IMR-90 (cell line): Measurements from ENCODE around the gene PLOD3.

Experiments used
- BHLHE40 ChIP-seq: fragments of 150-350 bp; IDR thresholded peaks from 2 replicates; pipeline ENCODE4 v1.6.1; 2016; ENCODE audit warnings: mild to moderate bottlenecking, low read depth, low read length
- CEBPB ChIP-seq: IDR thresholded peaks from 2 replicates; pipeline ENCODE4 v1.6.1; 2012; ENCODE audit warnings: low read depth, low read length, improper control_type of control experiment
- CHD1 ChIP-seq: IDR thresholded peaks from 2 replicates; pipeline ENCODE4 v1.6.1; 2012; ENCODE audit warnings: low read depth, low read length, improper control_type of control experiment
- FOS ChIP-seq: fragments of 150-350 bp; IDR thresholded peaks from 2 replicates; pipeline ENCODE4 v1.6.1; 2016; ENCODE audit warnings: low read depth, low read length
- MAFK ChIP-seq: IDR thresholded peaks from 2 replicates; pipeline ENCODE4 v1.6.1; 2012; ENCODE audit warnings: low read depth, low read length, improper control_type of control experiment
- MAZ ChIP-seq: IDR thresholded peaks from 2 replicates; pipeline ENCODE4 v1.6.1; 2012; ENCODE audit warnings: low read depth, mild to moderate bottlenecking, low read length, improper control_type of control experiment, moderate library complexity, borderline replicate concordance
- MXI1 ChIP-seq: IDR thresholded peaks from 2 replicates; pipeline ENCODE4 v1.6.1; 2012; ENCODE audit warnings: low read depth, mild to moderate bottlenecking, low read length, moderate library complexity, borderline replicate concordance
- POLR2A ChIP-seq: IDR thresholded peaks from 2 replicates; pipeline ENCODE4 v1.6.1; 2012; ENCODE audit warnings: mild to moderate bottlenecking, low read depth, low read length
- RAD21 ChIP-seq: IDR thresholded peaks from 2 replicates; pipeline ENCODE4 v1.6.1; 2012; ENCODE audit warnings: low read length, improper control_type of control experiment
- RFX5 ChIP-seq: IDR thresholded peaks from 2 replicates; pipeline ENCODE4 v1.8.0; 2012; ENCODE audit warnings: low read depth, mild to moderate bottlenecking, low read length, moderate library complexity
- TF ChIP-seq, protein P1 (sequence below): conservative IDR thresholded peaks from 2 replicates; pipeline ENCODE4 v1.5.1; 2012; ENCODE audit warnings: mild to moderate bottlenecking, low read depth, low read length, improper control_type of control experiment
- TF ChIP-seq, protein P2 (sequence below): fragments of 150-350 bp; IDR thresholded peaks from 2 replicates; pipeline ENCODE4 v1.6.1; 2017; ENCODE audit warnings: mild to moderate bottlenecking, antibody characterized with exemption, low read length, low read depth
- TF ChIP-seq, protein P3 (sequence below): fragments of 150-350 bp; IDR thresholded peaks from 2 replicates; pipeline ENCODE4 v1.6.1; 2016; ENCODE audit warnings: low read depth, mild to moderate bottlenecking, low read length, moderate library complexity, borderline replicate concordance

DNA sequence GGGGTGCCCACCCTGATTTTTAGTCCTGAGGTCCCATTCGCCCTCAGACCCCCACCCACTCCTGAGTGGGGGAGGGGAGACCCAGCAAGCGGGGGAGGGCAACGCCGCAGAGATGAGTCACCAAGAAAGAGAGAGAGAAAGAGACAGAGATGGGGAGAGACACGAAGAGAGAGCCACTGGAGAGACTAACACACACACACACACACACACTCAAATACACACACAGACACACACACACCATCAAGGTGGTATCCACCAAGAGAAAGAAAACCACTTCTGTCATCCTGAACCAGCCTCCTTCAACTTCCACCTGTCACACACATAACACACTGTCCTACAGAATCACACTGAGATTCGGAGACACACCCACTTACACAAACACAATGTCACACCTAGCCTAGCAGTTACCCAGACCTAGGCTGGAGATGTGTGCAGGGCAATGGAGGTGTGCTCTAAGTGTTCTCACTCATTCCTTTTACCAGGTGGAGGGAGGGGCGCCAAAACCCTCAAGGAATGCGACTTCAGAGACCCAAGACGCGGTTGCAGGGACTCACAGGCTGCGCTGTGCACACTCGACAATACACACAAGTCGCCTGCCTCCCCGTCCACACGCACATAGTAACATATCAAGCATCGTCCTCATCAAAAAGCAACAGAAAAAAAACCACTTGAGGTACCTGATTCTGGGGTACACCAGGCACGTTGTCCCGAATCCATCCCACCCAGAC is 48.1 kb downstream of the PLOD3 start:
- no peak for TF ChIP-seq CEBPB
- TF ChIP-seq, protein P1, sequence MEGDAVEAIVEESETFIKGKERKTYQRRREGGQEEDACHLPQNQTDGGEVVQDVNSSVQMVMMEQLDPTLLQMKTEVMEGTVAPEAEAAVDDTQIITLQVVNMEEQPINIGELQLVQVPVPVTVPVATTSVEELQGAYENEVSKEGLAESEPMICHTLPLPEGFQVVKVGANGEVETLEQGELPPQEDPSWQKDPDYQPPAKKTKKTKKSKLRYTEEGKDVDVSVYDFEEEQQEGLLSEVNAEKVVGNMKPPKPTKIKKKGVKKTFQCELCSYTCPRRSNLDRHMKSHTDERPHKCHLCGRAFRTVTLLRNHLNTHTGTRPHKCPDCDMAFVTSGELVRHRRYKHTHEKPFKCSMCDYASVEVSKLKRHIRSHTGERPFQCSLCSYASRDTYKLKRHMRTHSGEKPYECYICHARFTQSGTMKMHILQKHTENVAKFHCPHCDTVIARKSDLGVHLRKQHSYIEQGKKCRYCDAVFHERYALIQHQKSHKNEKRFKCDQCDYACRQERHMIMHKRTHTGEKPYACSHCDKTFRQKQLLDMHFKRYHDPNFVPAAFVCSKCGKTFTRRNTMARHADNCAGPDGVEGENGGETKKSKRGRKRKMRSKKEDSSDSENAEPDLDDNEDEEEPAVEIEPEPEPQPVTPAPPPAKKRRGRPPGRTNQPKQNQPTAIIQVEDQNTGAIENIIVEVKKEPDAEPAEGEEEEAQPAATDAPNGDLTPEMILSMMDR, result no peak
- no peak for TF ChIP-seq BHLHE40
- TF ChIP-seq, protein P2, sequence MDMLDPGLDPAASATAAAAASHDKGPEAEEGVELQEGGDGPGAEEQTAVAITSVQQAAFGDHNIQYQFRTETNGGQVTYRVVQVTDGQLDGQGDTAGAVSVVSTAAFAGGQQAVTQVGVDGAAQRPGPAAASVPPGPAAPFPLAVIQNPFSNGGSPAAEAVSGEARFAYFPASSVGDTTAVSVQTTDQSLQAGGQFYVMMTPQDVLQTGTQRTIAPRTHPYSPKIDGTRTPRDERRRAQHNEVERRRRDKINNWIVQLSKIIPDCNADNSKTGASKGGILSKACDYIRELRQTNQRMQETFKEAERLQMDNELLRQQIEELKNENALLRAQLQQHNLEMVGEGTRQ, result no peak
- no peak for TF ChIP-seq RAD21
- no peak for TF ChIP-seq MXI1
- no peak for TF ChIP-seq POLR2A
- TF ChIP-seq, protein P3, sequence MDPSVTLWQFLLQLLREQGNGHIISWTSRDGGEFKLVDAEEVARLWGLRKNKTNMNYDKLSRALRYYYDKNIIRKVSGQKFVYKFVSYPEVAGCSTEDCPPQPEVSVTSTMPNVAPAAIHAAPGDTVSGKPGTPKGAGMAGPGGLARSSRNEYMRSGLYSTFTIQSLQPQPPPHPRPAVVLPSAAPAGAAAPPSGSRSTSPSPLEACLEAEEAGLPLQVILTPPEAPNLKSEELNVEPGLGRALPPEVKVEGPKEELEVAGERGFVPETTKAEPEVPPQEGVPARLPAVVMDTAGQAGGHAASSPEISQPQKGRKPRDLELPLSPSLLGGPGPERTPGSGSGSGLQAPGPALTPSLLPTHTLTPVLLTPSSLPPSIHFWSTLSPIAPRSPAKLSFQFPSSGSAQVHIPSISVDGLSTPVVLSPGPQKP, result no peak
- no peak for TF ChIP-seq CHD1
- peak; percentile 65; the same call in 1 of the 2 replicates for TF ChIP-seq FOS
- no peak for TF ChIP-seq RFX5
- no peak for TF ChIP-seq MAZ
- TF ChIP-seq MAFK, result no peak
